H1 (cell line): ENCODE measurements around the gene RXFP1. TPM values are rescaled to one million over a fixed set of nuclear protein-coding genes. Genes with fewer than 3 reads are reported as not detected.
A peak's percentile ranks its signal among the peaks of the same experiment; 100 is the strongest.

Source experiments
- ATF2 ChIP-seq: IDR thresholded peaks from 2 replicates; pipeline ENCODE4 v1.6.1; 2012; ENCODE audit warnings: low read length, inconsistent platforms
- BRCA1 ChIP-seq: IDR thresholded peaks from 2 replicates; pipeline ENCODE4 v1.6.1; 2012; ENCODE audit warnings: low read depth, low read length, improper control_type of control experiment
- CEBPB ChIP-seq: IDR thresholded peaks from 2 replicates; pipeline ENCODE4 v1.6.1; 2012; ENCODE audit warnings: low read depth, low read length
- CHD1 ChIP-seq: IDR thresholded peaks from 2 replicates; pipeline ENCODE4 v1.6.1; 2012; ENCODE audit warnings: low read depth, low read length, improper control_type of control experiment
- CHD2 ChIP-seq: IDR thresholded peaks from 2 replicates; pipeline ENCODE4 v1.6.1; 2012; ENCODE audit warnings: low read length, improper control_type of control experiment
- CREB1 ChIP-seq: IDR thresholded peaks from 2 replicates; pipeline ENCODE4 v1.6.1; 2012; ENCODE audit warnings: inconsistent platforms
- CTBP2 ChIP-seq: IDR thresholded peaks from 2 replicates; pipeline ENCODE4 v1.7.0; 2011; ENCODE audit warnings: borderline replicate concordance, mild to moderate bottlenecking, moderate library complexity, mixed read lengths, low read length; ENCODE audit not compliant: insufficient read depth, insufficient read length
- E2F6 ChIP-seq: IDR thresholded peaks from 2 replicates; pipeline ENCODE4 v1.6.1; 2012; ENCODE audit warnings: inconsistent platforms
- EGR1 ChIP-seq: IDR thresholded peaks from 2 replicates; pipeline ENCODE4 v1.6.1; 2011; ENCODE audit warnings: low read depth, low read length, borderline replicate concordance
- KDM4A ChIP-seq: IDR thresholded peaks from one replicate; pipeline ENCODE4 v1.7.1; 2012; ENCODE audit warnings: low read depth, mild to moderate bottlenecking, moderate library complexity, low read length, inconsistent platforms; ENCODE audit not compliant: severe bottlenecking
- PHF8 ChIP-seq: fragments of 200-600 bp; sonication (generic); conservative IDR thresholded peaks from 2 replicates; pipeline ENCODE4 v1.7.1; 2012; ENCODE audit warnings: low read depth, mild to moderate bottlenecking, inconsistent platforms, low read length, moderate library complexity
- POLR2AphosphoS5 ChIP-seq: IDR thresholded peaks from 2 replicates; pipeline ENCODE4 v1.6.1; 2011; ENCODE audit warnings: low read depth, low read length
- RAD21 ChIP-seq, 2 experiments: IDR thresholded peaks in 1 of 2; conservative IDR thresholded peaks in 1 of 2; 2 replicates each; pipeline ENCODE4 v1.6.1; 2011; ENCODE audit warnings: low read depth in 2 of 2, low read length in 2 of 2, improper control_type of control experiment in 1 of 2, inconsistent platforms in 1 of 2, mild to moderate bottlenecking in 1 of 2, moderate library complexity in 1 of 2
- SIX5 ChIP-seq: IDR thresholded peaks from 2 replicates; pipeline ENCODE4 v1.6.1; 2011; ENCODE audit warnings: mild to moderate bottlenecking, low read depth, low read length
- SP2 ChIP-seq: IDR thresholded peaks from 2 replicates; pipeline ENCODE4 v1.6.1; 2012; ENCODE audit warnings: mild to moderate bottlenecking, low read length, inconsistent platforms
- SRF ChIP-seq: IDR thresholded peaks from 2 replicates; pipeline ENCODE4 v1.6.1; 2011; ENCODE audit warnings: mild to moderate bottlenecking, low read depth, low read length, moderate library complexity
- TAF7 ChIP-seq: optimal IDR thresholded peaks from 2 replicates; pipeline ENCODE3; 2011; ENCODE audit warnings: low read depth, mild to moderate bottlenecking, inconsistent platforms, low read length, moderate library complexity, borderline replicate concordance
- TCF12 ChIP-seq: IDR thresholded peaks from 2 replicates; pipeline ENCODE4 v1.6.1; 2011; ENCODE audit warnings: low read depth, mild to moderate bottlenecking, low read length
- USF2 ChIP-seq: IDR thresholded peaks from 2 replicates; pipeline ENCODE4 v1.6.1; 2011; ENCODE audit warnings: low read length, improper control_type of control experiment
- YY1 ChIP-seq: IDR thresholded peaks from 2 replicates; pipeline ENCODE4 v1.6.1; 2011; ENCODE audit warnings: low read depth, mild to moderate bottlenecking, low read length
- polyA plus RNA-seq, 7 experiments: library from polyadenylated mRNA; depleted of rRNA in 3 of 7; stranded (reverse) in 5 of 7; unstranded in 2 of 7; fragments of >200 nt in 5 of 7; fragments of 200-250 nt in 2 of 7; gene quantifications; 1 replicate in 5 of 7; 2 replicates in 1 of 7; 4 replicates in 1 of 7; pipeline versions ENCODE4 v1.2.1 to v1.2.3, GENCODE V29; 2011 to 2013; ENCODE audit warnings: missing spikeins in 2 of 7, mixed read lengths in 2 of 7
- total RNA-seq: library from RNA; stranded (reverse); fragmentation: NEBNext Ultra II Directional; extraction: Animal tissue kit (Norgen Biotek cat#: 25700); gene quantifications from 2 replicates; pipeline ENCODE4 v1.2.1, GENCODE V29; 2021

Gene RXFP1
- total and polyA plus RNA-seq, 2 of the 8 experiments (the other 6 are each of a cell fraction or from before 2014, with no cell fraction given) = 0.14 to 0.56 TPM

- TF ChIP-seq TCF12 = no peak
- TF ChIP-seq EGR1 = no peak
- peak; percentile 59 for TF ChIP-seq KDM4A
- TF ChIP-seq BRCA1 = peak; percentile 63; the same call in 1 of the 2 replicates
- peak; percentile 24 for TF ChIP-seq CTBP2
- TF ChIP-seq CREB1 = peak; percentile 94
- no peak for TF ChIP-seq SP2
- TF ChIP-seq USF2 = no peak
- TF ChIP-seq RAD21 (IDR thresholded peaks at IDR 0.05 in 1 of 2, conservative IDR thresholded peaks at IDR 0.05 in 1 of 2; ENCODE audit: low read depth in 2 of 2, low read length in 2 of 2) = peak; percentile 21 to 33; a peak in 2 of 4 replicates
- 0 out of 2 replicates have a peak, but pooled peaks have one; percentile 70 for TF ChIP-seq POLR2AphosphoS5
- TF ChIP-seq PHF8 = peak; percentile 48
- peak; percentile 65; the same call in 1 of the 2 replicates for TF ChIP-seq YY1
- TF ChIP-seq ATF2 = peak; percentile 54; the same call in 1 of the 2 replicates
- TF ChIP-seq TAF7 = no peak
- TF ChIP-seq SRF = peak; percentile 41; the same call in 1 of the 2 replicates
- peak; percentile 88 for TF ChIP-seq CHD2
- no peak for TF ChIP-seq CHD1
- peak; percentile 98 for TF ChIP-seq CEBPB
- TF ChIP-seq SIX5 = peak; percentile 67
- TF ChIP-seq E2F6 = no peak; the same call in 1 of the 2 replicates
These were observed 150.5 kb downstream of the RXFP1 start, which contains the start of gene ETFDH (continued) for GRCh38 chr4:158671915-158672806.
